GM10266 (cell line): ENCODE data around the gene FAM25A.

ENCODE experiments used
- DNase-seq: peaks from one replicate; pipeline ENCODE4 v3.0.0; 2012; ENCODE audit errors: extremely low spot score
- CTCF ChIP-seq: IDR thresholded peaks from 2 replicates; pipeline ENCODE4 v1.5.1; 2012; ENCODE audit warnings: mild to moderate bottlenecking, low read depth; ENCODE audit not compliant: control insufficient read depth, insufficient read depth; ENCODE audit errors: missing control alignments

The FAM25A gene

GRCh38 chr10:87059401-87059800 is 39.3 kb downstream of the FAM25A start:
- DNase-seq: no peak
- no peak for TF ChIP-seq CTCF

GRCh38 chr10:87060280-87060928 is 40.3 kb downstream of the FAM25A start:
- DNase-seq: no peak
- TF ChIP-seq CTCF: no peak

- no peak for DNase-seq
- TF ChIP-seq CTCF: no peak
Measured at GRCh38 chr10:87064651-87065050, 44.6 kb downstream of the FAM25A start.

- no peak for DNase-seq
- TF ChIP-seq CTCF: no peak
Measured at GRCh38 chr10:87066178-87066577, 46.1 kb downstream of the FAM25A start.

- TF ChIP-seq CTCF: no peak
Measured at GRCh38 chr10:87066865-87067264, 46.8 kb downstream of the FAM25A start.

GRCh38 chr10:87068281-87068680 is 48.2 kb downstream of the FAM25A start:
- no peak for TF ChIP-seq CTCF
- no peak for DNase-seq

More at GRCh38 chr10:87066865-87067264, 46.8 kb downstream of the FAM25A start:
- no peak for DNase-seq

GRCh38 chr10:87072449-87072848 is 52.4 kb downstream of the FAM25A start:
- DNase-seq: no peak
- TF ChIP-seq CTCF: no peak
